HepG2 (cell line): ENCODE results near the gene NARS2. TPM values are rescaled to one million over a fixed set of nuclear protein-coding genes. Genes with fewer than 3 reads are reported as not detected.
A peak's percentile ranks its signal among the peaks of the same experiment; 100 is the strongest.

Source experiments
- CEBPZ ChIP-seq: IDR thresholded peaks from 2 replicates; pipeline ENCODE4 v1.6.1; 2012; ENCODE audit warnings: low read length, improper control_type of control experiment
- DMTF1 ChIP-seq: sonication (generic); formaldehyde crosslinking; IDR thresholded peaks from 2 replicates; pipeline ENCODE4 v1.4.0; 2020; ENCODE audit warnings: mild to moderate bottlenecking, missing genetic modification reagents
- DNMT1 ChIP-seq: sonication (generic); formaldehyde crosslinking; IDR thresholded peaks from 2 replicates; pipeline ENCODE4 v1.5.1; 2020; ENCODE audit warnings: mild to moderate bottlenecking, missing genetic modification reagents
- DRAP1 ChIP-seq: IDR thresholded peaks from 2 replicates; pipeline ENCODE4 v1.6.1; 2016; ENCODE audit warnings: missing genetic modification reagents, missing compliant biosample characterization
- ELF4 ChIP-seq: sonication (generic); formaldehyde crosslinking; IDR thresholded peaks from 2 replicates; pipeline ENCODE4 v1.5.0; 2020; ENCODE audit warnings: missing genetic modification reagents, mild to moderate bottlenecking, moderate library complexity, borderline replicate concordance
- GLMP ChIP-seq: sonication (generic); formaldehyde crosslinking; IDR thresholded peaks from 2 replicates; pipeline ENCODE4 v1.9.0; 2021; ENCODE audit warnings: missing genetic modification reagents, mild to moderate bottlenecking, borderline replicate concordance
- JDP2 ChIP-seq: sonication (generic); formaldehyde crosslinking; IDR thresholded peaks from 2 replicates; pipeline ENCODE4 v1.8.1; 2022; ENCODE audit warnings: missing genetic modification reagents, borderline replicate concordance
- NONO ChIP-seq, 2 experiments: fragments of 450-650 bp in 1 of 2; sonication (generic) in 1 of 2; formaldehyde crosslinking in 1 of 2; IDR thresholded peaks in 1 of 2; conservative IDR thresholded peaks in 1 of 2; 2 replicates each; pipeline versions ENCODE4 v1.6.1 to v1.8.0; 2017 to 2022; ENCODE audit warnings: mild to moderate bottlenecking in 1 of 2, missing genetic modification reagents in 1 of 2, moderate library complexity in 1 of 2
- SRSF4 ChIP-seq: fragments of 200-400 bp; formaldehyde crosslinking; IDR thresholded peaks from one replicate; pipeline ENCODE4 v1.6.1; 2018; ENCODE audit warnings: mild to moderate bottlenecking, low read depth, low read length, moderate library complexity; ENCODE audit not compliant: poor library complexity, severe bottlenecking
- SRY ChIP-seq: sonication (generic); formaldehyde crosslinking; IDR thresholded peaks from 2 replicates; pipeline ENCODE4 v1.8.0; 2022; ENCODE audit warnings: mild to moderate bottlenecking, missing genetic modification reagents
- THAP7 ChIP-seq: sonication (generic); formaldehyde crosslinking; IDR thresholded peaks from 2 replicates; pipeline ENCODE4 v1.8.1; 2023; ENCODE audit warnings: mild to moderate bottlenecking, missing genetic modification reagents
- ZBTB46 ChIP-seq: sonication (generic); formaldehyde crosslinking; IDR thresholded peaks from 2 replicates; pipeline ENCODE4 v1.4.0; 2020; ENCODE audit warnings: mild to moderate bottlenecking, missing genetic modification reagents, borderline replicate concordance
- ZC3H13 ChIP-seq: sonication (generic); formaldehyde crosslinking; IDR thresholded peaks from 2 replicates; pipeline ENCODE4 v1.8.1; 2023; ENCODE audit warnings: mild to moderate bottlenecking, missing genetic modification reagents, moderate library complexity
- ZFY ChIP-seq: sonication (generic); formaldehyde crosslinking; IDR thresholded peaks from 2 replicates; pipeline ENCODE4 v1.4.0; 2020; ENCODE audit warnings: missing genetic modification reagents
- ZNF33B ChIP-seq: sonication (generic); formaldehyde crosslinking; IDR thresholded peaks from 2 replicates; pipeline ENCODE4 v1.5.1; 2020; ENCODE audit warnings: mild to moderate bottlenecking, missing genetic modification reagents
- ZNF350 ChIP-seq: sonication (generic); formaldehyde crosslinking; IDR thresholded peaks from 2 replicates; pipeline ENCODE4 v1.4.0; 2020; ENCODE audit warnings: mild to moderate bottlenecking, low read depth, missing genetic modification reagents, borderline replicate concordance
- ZNF703 ChIP-seq: sonication (generic); formaldehyde crosslinking; IDR thresholded peaks from 2 replicates; pipeline ENCODE4 v1.5.1; 2020; ENCODE audit warnings: missing genetic modification reagents, mild to moderate bottlenecking, moderate library complexity, borderline replicate concordance
- ZSCAN31 ChIP-seq: sonication (generic); formaldehyde crosslinking; IDR thresholded peaks from 2 replicates; pipeline ENCODE4 v1.5.0; 2020; ENCODE audit warnings: low read depth, mild to moderate bottlenecking, missing genetic modification reagents
- ZSCAN9 ChIP-seq: IDR thresholded peaks from 2 replicates; pipeline ENCODE4 v1.6.1; 2016; ENCODE audit warnings: borderline replicate concordance
- polyA plus RNA-seq, 8 experiments: library from polyadenylated mRNA; depleted of rRNA in 3 of 8; stranded (reverse) in 7 of 8; unstranded in 1 of 8; fragments of >200 nt; fragmentation: Illumina TruSeq in 4 of 8; extraction: Trizol in 4 of 8; gene quantifications; 2 replicates each; pipeline versions ENCODE4 v1.2.1 to v1.2.3, GENCODE V29; 2011 to 2016; ENCODE audit warnings: low read depth in 4 of 8, missing spikeins in 1 of 8, mixed read lengths in 1 of 8; ENCODE audit not compliant: insufficient read depth in 1 of 8
- total RNA-seq, 5 experiments: library from RNA; depleted of rRNA; stranded (reverse); fragments of >200 nt; fragmentation: Illumina TruSeq; extraction: Trizol; gene quantifications; 2 replicates each; pipeline ENCODE4 v1.2.3, GENCODE V29; 2016; ENCODE audit warnings: low read depth in 1 of 5

Gene NARS2
- total and polyA plus RNA-seq, 2 of the 13 experiments (the other 11 are each of a cell fraction or from before 2014, with no cell fraction given), result 45.9 to 65.0 TPM

GRCh38 chr11:78576549-78577097 is 2.0 kb upstream of the NARS2 start (continued):
- TF ChIP-seq CEBPZ, result no peak
- no peak for TF ChIP-seq DMTF1 (CRISPR knock-in tag)
- TF ChIP-seq DNMT1 (CRISPR knock-in tag), result no peak
- no peak for TF ChIP-seq ZSCAN31 (CRISPR knock-in tag)
- no peak for TF ChIP-seq SRSF4
- TF ChIP-seq ZNF350, result no peak; the same call in 1 of the 2 replicates
- no peak for TF ChIP-seq JDP2 (CRISPR knock-in tag)
- TF ChIP-seq ELF4 (CRISPR knock-in tag), result no peak; the same call in 1 of the 2 replicates
- TF ChIP-seq ZSCAN9 (CRISPR knock-in tag), result 0 out of 2 replicates have a peak, but pooled peaks have one; percentile 47
- peak; percentile 83 for TF ChIP-seq DRAP1 (CRISPR knock-in tag)
- TF ChIP-seq ZC3H13 (CRISPR knock-in tag), result 0 out of 2 replicates have a peak, but pooled peaks have one; percentile 41
- TF ChIP-seq SRY (CRISPR knock-in tag), result no peak
- TF ChIP-seq THAP7, result no peak
- no peak for TF ChIP-seq ZBTB46 (CRISPR knock-in tag)
- no peak for TF ChIP-seq ZNF33B
- no peak for TF ChIP-seq GLMP (CRISPR knock-in tag)
- TF ChIP-seq ZFY, result 0 out of 2 replicates have a peak, but pooled peaks have one; percentile 11
- TF ChIP-seq ZNF703 (CRISPR knock-in tag), result no peak
- no peak for TF ChIP-seq NONO (IDR thresholded peaks at IDR 0.05)
- peak; percentile 64 for TF ChIP-seq NONO (CRISPR knock-in tag; conservative IDR thresholded peaks at IDR 0.05)
